Transverse colon (tissue), 4 donors: Measurements from ENCODE around the gene TRIM9.

ENCODE experiments used
- CTCF ChIP-seq, 5 experiments: fragments of 200-600 bp in 3 of 5; fragments of 450-650 bp in 2 of 5; sonication (generic) in 3 of 5; IDR thresholded peaks; 1 replicate in 2 of 5; 2 replicates in 3 of 5; pipeline ENCODE4 v1.5.1; 2016 to 2017; ENCODE audit warnings: antibody characterized with exemption in 5 of 5, inconsistent platforms in 3 of 5, mild to moderate bottlenecking in 2 of 5, moderate library complexity in 1 of 5
- EP300 ChIP-seq: sonication (generic); formaldehyde crosslinking; IDR thresholded peaks from one replicate; pipeline ENCODE4 v1.6.1; 2017; ENCODE audit warnings: antibody characterized with exemption, low read depth
- POLR2A ChIP-seq: fragments of 450-650 bp; IDR thresholded peaks from one replicate; pipeline ENCODE4 v1.6.1; 2016; ENCODE audit warnings: antibody characterized with exemption, mild to moderate bottlenecking, moderate library complexity
- POLR2AphosphoS5 ChIP-seq, 3 donors: sonication (generic); formaldehyde crosslinking; IDR thresholded peaks; one replicate each; pipeline ENCODE4 v1.6.1; 2016; ENCODE audit warnings: antibody characterized with exemption in 3 of 3

- TF ChIP-seq CTCF (IDR thresholded peaks at IDR 0.05) (no peak), POLR2AphosphoS5 (IDR thresholded peaks at IDR 0.05) (no peak), POLR2A (no peak), EP300 (no peak)
These were observed 162.1 kb downstream of the TRIM9 start for GRCh38 chr14:50932592-50933495.
